KMS-11 (cell line): ENCODE results near the gene SCN3A.

ENCODE experiments used
- H2AFZ ChIP-seq: fragments of 200-600 bp; sonication (generic); 2 replicates; pipeline ENCODE4 v1.6.1; 2016; ENCODE audit warnings: antibody characterized with exemption, mixed run types, low read depth
- H3K27ac ChIP-seq: fragments of 200-600 bp; sonication (generic); 2 replicates; pipeline ENCODE4 v1.6.1; 2016; ENCODE audit warnings: mild to moderate bottlenecking, mixed run types
- H3K27me3 ChIP-seq: fragments of 200-600 bp; sonication (generic); 2 replicates; pipeline ENCODE4 v1.6.1; 2017; ENCODE audit warnings: mild to moderate bottlenecking, low read depth, mixed run types, moderate library complexity; ENCODE audit not compliant: insufficient read depth
- H3K36me3 ChIP-seq: fragments of 200-600 bp; sonication (generic); 2 replicates; pipeline ENCODE4 v1.6.1; 2017; ENCODE audit warnings: mild to moderate bottlenecking, mixed run types; ENCODE audit not compliant: insufficient read depth
- H3K4me1 ChIP-seq: fragments of 200-600 bp; sonication (generic); 2 replicates; pipeline ENCODE4 v1.6.1; 2016; ENCODE audit warnings: mild to moderate bottlenecking, low read depth, mixed run types; ENCODE audit not compliant: poor library complexity, severe bottlenecking
- H3K4me2 ChIP-seq: fragments of 200-600 bp; sonication (generic); 2 replicates; pipeline ENCODE4 v1.7.0; 2016; ENCODE audit warnings: mild to moderate bottlenecking, mixed run types
- H3K4me3 ChIP-seq: fragments of 200-600 bp; sonication (generic); IDR thresholded peaks from 2 replicates; pipeline ENCODE4 v1.6.1; 2017; ENCODE audit warnings: low read depth, low read length, mixed read lengths; ENCODE audit not compliant: insufficient read depth
- H3K79me2 ChIP-seq: fragments of 200-600 bp; sonication (generic); 2 replicates; pipeline ENCODE4 v1.6.1; 2016; ENCODE audit warnings: low read depth, mixed run types; ENCODE audit not compliant: insufficient read depth
- H3K9ac ChIP-seq: fragments of 200-600 bp; sonication (generic); 2 replicates; pipeline ENCODE4 v1.6.1; 2016; ENCODE audit warnings: mild to moderate bottlenecking, mixed run types
- H4K20me1 ChIP-seq: fragments of 200-600 bp; sonication (generic); 2 replicates; pipeline ENCODE4 v1.6.1; 2016; ENCODE audit warnings: mild to moderate bottlenecking, mixed run types; ENCODE audit not compliant: insufficient read depth
- CTCF ChIP-seq: fragments of 200-600 bp; sonication (generic); conservative IDR thresholded peaks from 2 replicates; pipeline ENCODE4 v1.6.1; 2017; ENCODE audit warnings: low read depth, mild to moderate bottlenecking, antibody characterized with exemption, low read length, moderate library complexity, mixed read lengths

SCN3A gene

GRCh38 chr2:165176780-165177179 lies 27.1 kb downstream of the SCN3A start:
- H3K79me2 ChIP-seq, result no peaks in the 10 kb centered on the region
- H3K4me1 ChIP-seq, result no peaks in the 10 kb centered on the region
- H3K27me3 ChIP-seq, result no peaks in the 10 kb centered on the region
- no peak overlapping the region for H3K27ac ChIP-seq
- no peak overlapping the region for H2AFZ ChIP-seq
- H3K9ac ChIP-seq, result no peak overlapping the region
- H4K20me1 ChIP-seq, result no peaks in the 10 kb centered on the region
- no peak for TF ChIP-seq CTCF
- no peak overlapping the region for H3K4me3 ChIP-seq
- H3K36me3 ChIP-seq, result no peaks in the 10 kb centered on the region
- H3K4me2 ChIP-seq, result no peak overlapping the region

GRCh38 chr2:165173215-165173614 lies 30.6 kb downstream of the SCN3A start:
- no peak overlapping the region for H3K9ac ChIP-seq
- H3K27me3 ChIP-seq, result no peaks in the 10 kb centered on the region
- no peaks in the 10 kb centered on the region for H3K79me2 ChIP-seq
- no peak overlapping the region for H3K4me2 ChIP-seq
- H4K20me1 ChIP-seq, result no peaks in the 10 kb centered on the region
- H2AFZ ChIP-seq, result no peak overlapping the region
- H3K4me1 ChIP-seq, result no peaks in the 10 kb centered on the region
- no peak overlapping the region for H3K27ac ChIP-seq
- no peak for TF ChIP-seq CTCF
- H3K36me3 ChIP-seq, result no peaks in the 10 kb centered on the region
- no peak overlapping the region for H3K4me3 ChIP-seq

- no peaks in the 10 kb centered on the region for H3K4me1 ChIP-seq
- no peaks in the 10 kb centered on the region for H4K20me1 ChIP-seq
- H2AFZ ChIP-seq, result no peak overlapping the region
- H3K36me3 ChIP-seq, result no peaks in the 10 kb centered on the region
- no peak overlapping the region for H3K27ac ChIP-seq
- H3K27me3 ChIP-seq, result no peaks in the 10 kb centered on the region
- H3K4me2 ChIP-seq, result no peak overlapping the region
- TF ChIP-seq CTCF, result no peak
- H3K79me2 ChIP-seq, result no peaks in the 10 kb centered on the region
- no peak overlapping the region for H3K9ac ChIP-seq
- no peak overlapping the region for H3K4me3 ChIP-seq
Measured at GRCh38 chr2:165164201-165164600, 39.6 kb downstream of the SCN3A start.

- Histone ChIP-seq H4K20me1 (no peaks in the 10 kb centered on the region), H3K36me3 (no peaks in the 10 kb centered on the region), H3K27ac (no peak overlapping the region), H3K9ac (no peak overlapping the region), H2AFZ (no peak overlapping the region), H3K4me1 (no peaks in the 10 kb centered on the region), H3K4me2 (no peak overlapping the region), H3K27me3 (no peaks in the 10 kb centered on the region), H3K4me3 (no peak overlapping the region), H3K79me2 (no peaks in the 10 kb centered on the region)
- TF ChIP-seq CTCF, result no peak
Measured at GRCh38 chr2:165163761-165164160, 40.1 kb downstream of the SCN3A start.

- no peaks in the 10 kb centered on the region for H3K79me2 ChIP-seq
- H3K4me3 ChIP-seq, result no peak overlapping the region
- H3K36me3 ChIP-seq, result no peaks in the 10 kb centered on the region
- H2AFZ ChIP-seq, result no peak overlapping the region
- no peak overlapping the region for H3K4me2 ChIP-seq
- no peaks in the 10 kb centered on the region for H3K4me1 ChIP-seq
- no peak overlapping the region for H3K27ac ChIP-seq
- no peaks in the 10 kb centered on the region for H3K27me3 ChIP-seq
- no peaks in the 10 kb centered on the region for H4K20me1 ChIP-seq
- H3K9ac ChIP-seq, result no peak overlapping the region
- no peak for TF ChIP-seq CTCF
Measured at GRCh38 chr2:165162466-165162865, 41.4 kb downstream of the SCN3A start.
